Spleen (tissue), 7 donors: ENCODE data around the gene GPR52.

Experiments used
- CTCF ChIP-seq, 11 experiments: fragments of 200-600 bp in 7 of 11; fragments of 450-650 bp in 4 of 11; sonication (generic) in 4 of 11; IDR thresholded peaks in 8 of 11; conservative IDR thresholded peaks in 3 of 11; 1 replicate in 7 of 11; 2 replicates in 4 of 11; pipeline versions ENCODE4 v1.4.0 to v1.8.0; 2016 to 2021; ENCODE audit warnings: antibody characterized with exemption in 11 of 11, inconsistent platforms in 4 of 11, mild to moderate bottlenecking in 1 of 11
- POLR2A ChIP-seq, 3 donors: fragments of 450-650 bp; IDR thresholded peaks; one replicate each; pipeline ENCODE4 v1.5.1; 2017; ENCODE audit warnings: antibody characterized with exemption in 3 of 3, mild to moderate bottlenecking in 1 of 3
- POLR2AphosphoS5 ChIP-seq, 3 donors: sonication (generic); formaldehyde crosslinking; IDR thresholded peaks; one replicate each; pipeline ENCODE4 v1.5.1; 2017; ENCODE audit warnings: antibody characterized with exemption in 3 of 3
- donor health status: DM: no; HTN: no; CAD: no; lungs with moderate emphysema.
- donor health status: DM: no; HTN: no; CAD: no.
- donor health status: DM: no; HTN: no; CAD: no.

- TF ChIP-seq CTCF (IDR thresholded peaks at IDR 0.05 in 8 of 11, conservative IDR thresholded peaks at IDR 0.05 in 3 of 11) (no peak), POLR2A (IDR thresholded peaks at IDR 0.05) (no peak), POLR2AphosphoS5 (IDR thresholded peaks at IDR 0.05) (no peak)
Measured at GRCh38 chr1:174417921-174418320, 29.8 kb upstream of the GPR52 start.
